Left renal pelvis (tissue), 4 donors: ENCODE results near the gene ARHGAP45. TPM values are rescaled to one million over a fixed set of nuclear protein-coding genes. Genes with fewer than 3 reads are reported as not detected.
A peak's percentile ranks its signal among the peaks of the same experiment; 100 is the strongest.

Experiments used
- DNase-seq, 4 donors: peaks; one replicate each; pipeline ENCODE4 v3.0.0-alpha.2; 2013; ENCODE audit warnings: low read depth in 4 of 4, low spot score in 3 of 4
- polyA plus RNA-seq, 4 donors: library from polyadenylated mRNA; unstranded; fragments of 120-200 nt; gene quantifications; one replicate each; pipeline ENCODE4 v1.2.1, GENCODE V29; 2013; ENCODE audit not compliant: insufficient read length in 4 of 4

Gene ARHGAP45
- polyA plus RNA-seq, 4 donors: 8.2 to 14.4 (median 8.9) TPM

DNA sequence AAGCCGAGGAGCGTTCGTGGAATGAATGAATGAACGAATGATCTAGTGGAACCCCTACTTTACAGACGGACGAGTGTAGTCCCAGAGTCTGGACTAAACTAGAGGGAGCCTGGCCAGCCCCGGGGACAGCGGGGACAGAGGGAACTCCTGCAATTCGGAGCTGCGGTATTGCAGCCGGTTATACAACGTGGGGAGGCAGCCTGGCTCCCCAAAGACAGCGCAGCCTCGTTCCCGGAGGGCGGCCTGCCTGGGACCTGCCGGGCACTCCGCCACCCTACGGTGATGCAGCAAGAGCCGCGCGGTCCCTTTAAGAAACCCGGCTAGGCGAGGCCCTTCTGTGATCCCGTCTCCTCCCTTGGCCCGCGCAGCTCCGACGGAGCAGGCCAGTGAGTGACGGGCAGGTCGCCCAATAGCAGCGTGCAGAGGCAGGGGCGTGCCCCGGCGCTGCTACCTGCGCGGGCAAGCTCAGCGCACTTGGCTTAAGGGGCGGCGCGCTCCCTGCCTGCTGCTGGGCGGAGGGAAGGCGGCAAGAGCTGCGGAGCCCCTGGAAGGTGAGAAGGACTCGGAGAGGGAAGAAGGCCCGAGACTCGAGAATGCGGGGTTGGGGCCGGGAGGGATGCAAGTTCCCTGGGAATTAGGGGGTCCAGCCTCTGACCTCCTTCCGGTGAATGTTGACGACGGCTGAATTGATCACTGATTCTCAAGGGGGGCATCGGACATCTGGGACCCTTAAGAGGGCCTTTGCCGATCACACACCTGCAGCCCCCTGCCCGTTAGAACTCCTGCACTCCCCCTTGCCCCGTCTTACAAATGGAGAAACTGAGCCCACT, 27.1 kb upstream of the ARHGAP45 start, which contains the start of gene ABCA7:
TSS of gene ABCA7 (plus strand) at position 462 of the 830 bp plus-strand sequence. CDS start 1,255 bp downstream, outside the sequence.
- DNase-seq: peak; percentile 91 to 96 (median 94)

DNA sequence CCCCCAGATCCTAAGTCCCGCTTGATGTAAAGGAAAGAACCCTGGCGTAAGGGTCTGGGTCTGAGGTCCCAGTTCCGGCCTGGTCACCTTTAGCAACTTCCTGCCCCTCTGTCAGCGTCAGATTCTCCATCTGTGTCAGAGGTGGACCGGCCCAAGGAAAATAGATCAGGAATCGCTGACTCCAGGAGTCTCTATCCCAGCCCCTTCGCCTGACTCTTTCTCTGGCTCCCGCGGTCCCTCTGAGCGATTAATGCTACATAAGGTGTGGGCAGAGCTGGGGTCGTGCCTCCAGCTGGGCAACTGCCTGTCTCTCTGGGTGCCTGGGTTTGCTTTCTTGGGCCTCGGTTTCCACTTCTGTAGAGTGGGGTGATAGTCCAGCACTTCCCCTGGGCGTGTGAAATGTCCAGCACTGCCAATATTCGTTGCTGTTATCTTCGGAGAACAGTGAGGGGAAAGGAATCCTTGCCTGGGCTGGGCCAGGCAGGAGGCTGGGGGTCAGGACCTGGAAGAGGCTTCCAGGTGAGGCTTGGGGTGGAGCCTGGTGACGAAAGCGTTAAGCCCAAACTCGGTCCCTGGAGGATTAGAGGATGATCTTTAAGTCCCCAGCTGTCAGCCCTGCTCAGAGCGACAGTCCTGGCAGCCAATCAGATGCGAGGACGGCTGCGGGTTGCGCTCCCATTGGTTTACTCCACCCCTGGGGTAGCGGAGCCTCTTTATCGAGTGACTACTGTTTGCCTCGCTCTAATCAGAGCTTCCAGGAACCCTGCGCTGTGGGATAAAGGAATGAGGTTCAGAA, 26.3 kb upstream of the ARHGAP45 start:
- DNase-seq: peak in 3 of 4 donors; percentile 67 to 81 (median 70)

DNA sequence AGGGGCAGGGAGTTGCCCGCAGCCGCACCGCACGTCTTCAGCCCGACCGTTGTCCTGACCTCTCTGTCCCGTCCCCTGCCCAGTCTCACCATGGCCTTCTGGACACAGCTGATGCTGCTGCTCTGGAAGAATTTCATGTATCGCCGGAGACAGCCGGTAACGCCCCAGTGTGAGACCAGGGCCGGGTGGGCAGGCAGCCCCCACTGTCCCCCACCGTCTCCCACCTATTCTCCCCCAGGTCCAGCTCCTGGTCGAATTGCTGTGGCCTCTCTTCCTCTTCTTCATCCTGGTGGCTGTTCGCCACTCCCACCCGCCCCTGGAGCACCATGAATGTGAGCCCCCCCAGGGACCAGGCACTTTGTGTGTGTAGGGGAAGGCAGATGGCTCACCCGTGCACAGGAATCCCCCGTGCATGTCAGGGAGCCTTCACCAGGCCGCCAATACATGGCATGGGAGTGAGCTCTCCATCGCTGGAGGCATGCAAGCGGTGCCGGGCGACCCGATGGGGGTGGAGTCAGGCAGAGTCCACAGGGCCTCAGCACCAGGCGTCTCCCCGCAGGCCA, 25.6 kb upstream of the ARHGAP45 start:
- no peak for DNase-seq

DNA sequence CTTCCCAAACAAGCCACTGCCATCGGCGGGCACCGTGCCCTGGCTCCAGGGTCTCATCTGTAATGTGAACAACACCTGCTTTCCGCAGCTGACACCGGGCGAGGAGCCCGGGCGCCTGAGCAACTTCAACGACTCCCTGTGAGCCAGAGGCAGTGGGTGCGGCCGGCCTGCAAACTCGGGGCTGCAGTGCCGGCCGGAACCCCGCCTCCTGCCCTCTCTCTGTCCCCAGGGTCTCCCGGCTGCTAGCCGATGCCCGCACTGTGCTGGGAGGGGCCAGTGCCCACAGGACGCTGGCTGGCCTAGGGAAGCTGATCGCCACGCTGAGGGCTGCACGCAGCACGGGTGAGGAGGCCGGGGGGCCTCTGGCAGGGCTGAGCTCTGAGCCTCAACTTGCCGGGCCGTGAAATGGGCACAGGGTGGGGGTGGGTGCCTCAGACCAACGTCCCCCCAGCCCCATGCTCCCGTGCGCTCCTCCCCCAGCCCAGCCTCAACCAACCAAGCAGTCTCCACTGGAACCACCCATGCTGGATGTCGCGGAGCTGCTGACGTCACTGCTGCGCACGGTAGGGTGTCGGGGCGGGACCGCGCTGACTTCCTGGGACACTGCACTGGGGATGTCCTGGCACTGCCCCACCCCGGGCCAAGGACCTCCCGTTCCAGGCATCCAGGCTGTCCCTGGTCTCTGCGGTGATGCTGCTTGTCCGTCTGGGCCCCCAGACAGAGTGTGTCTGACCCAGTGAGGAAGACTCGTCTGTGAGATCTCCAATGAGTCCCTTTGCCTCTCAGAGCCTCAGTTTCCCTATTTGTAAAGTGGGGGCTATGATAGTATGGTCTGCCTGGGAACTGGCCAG, 24.9 kb upstream of the ARHGAP45 start:
- no peak for DNase-seq

DNA sequence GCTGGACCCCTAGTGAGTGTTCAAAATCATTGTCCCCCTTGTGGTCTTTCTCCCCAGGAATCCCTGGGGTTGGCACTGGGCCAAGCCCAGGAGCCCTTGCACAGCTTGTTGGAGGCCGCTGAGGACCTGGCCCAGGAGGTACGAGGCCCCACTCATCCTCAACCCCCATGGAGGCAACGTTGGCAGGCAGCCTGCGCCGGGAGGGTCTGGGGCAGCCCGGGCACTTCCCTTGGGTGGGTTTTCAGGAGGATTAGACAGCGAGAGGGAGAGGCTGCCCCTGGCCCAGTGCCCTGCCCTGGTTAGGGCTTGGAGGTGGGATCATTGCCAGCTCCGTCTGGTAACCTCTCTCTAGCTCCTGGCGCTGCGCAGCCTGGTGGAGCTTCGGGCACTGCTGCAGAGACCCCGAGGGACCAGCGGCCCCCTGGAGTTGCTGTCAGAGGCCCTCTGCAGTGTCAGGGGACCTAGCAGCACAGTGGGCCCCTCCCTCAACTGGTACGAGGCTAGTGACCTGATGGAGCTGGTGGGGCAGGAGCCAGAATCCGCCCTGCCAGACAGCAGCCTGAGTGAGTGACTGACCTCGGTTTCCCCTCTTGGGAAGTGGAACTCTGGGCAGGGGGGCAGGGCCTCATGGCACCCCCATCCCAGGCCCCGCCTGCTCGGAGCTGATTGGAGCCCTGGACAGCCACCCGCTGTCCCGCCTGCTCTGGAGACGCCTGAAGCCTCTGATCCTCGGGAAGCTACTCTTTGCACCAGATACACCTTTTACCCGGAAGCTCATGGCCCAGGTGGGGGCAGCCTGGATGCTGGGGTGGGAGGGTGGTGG, 24.1 kb upstream of the ARHGAP45 start:
- no peak for DNase-seq

DNA sequence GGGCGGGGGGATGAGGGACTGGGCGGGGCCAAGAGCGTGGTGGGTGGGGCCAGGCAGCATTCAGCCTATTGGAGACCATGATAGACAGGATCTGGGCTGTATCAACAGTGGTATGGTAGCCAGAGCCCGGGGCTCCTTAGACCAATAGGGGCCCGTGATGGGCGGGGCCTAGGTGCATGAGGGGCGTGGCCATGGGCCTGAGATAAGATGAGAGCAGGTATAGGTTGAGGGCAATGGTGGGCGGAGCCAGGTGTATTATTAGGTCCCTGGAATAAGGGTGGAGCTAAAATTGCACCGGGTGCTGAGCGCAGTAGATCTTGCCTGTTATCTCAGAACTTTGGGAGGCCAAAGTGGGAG, 21.7 kb upstream of the ARHGAP45 start:
- no peak for DNase-seq

DNA sequence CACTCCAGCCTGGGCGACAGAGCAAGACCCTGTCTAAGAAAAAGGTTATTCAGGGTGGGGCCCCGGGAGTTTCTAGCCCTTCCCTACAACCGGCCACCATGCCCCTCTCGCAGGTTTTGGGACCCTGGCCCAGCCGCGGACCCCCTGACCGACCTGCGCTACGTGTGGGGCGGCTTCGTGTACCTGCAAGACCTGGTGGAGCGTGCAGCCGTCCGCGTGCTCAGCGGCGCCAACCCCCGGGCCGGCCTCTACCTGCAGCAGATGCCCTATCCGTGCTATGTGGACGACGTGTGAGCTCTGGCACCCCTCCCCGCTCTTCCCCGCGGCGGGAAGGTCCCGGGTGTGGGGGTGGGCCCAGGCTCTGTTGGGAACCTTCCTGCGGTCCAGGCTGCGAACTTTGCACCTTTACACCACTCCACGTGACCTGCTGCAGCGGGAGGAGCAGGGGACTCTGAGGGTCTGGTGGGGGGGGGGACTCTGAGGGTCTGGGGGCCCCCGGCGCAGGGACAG, 20.8 kb upstream of the ARHGAP45 start:
- DNase-seq: no peak

DNA sequence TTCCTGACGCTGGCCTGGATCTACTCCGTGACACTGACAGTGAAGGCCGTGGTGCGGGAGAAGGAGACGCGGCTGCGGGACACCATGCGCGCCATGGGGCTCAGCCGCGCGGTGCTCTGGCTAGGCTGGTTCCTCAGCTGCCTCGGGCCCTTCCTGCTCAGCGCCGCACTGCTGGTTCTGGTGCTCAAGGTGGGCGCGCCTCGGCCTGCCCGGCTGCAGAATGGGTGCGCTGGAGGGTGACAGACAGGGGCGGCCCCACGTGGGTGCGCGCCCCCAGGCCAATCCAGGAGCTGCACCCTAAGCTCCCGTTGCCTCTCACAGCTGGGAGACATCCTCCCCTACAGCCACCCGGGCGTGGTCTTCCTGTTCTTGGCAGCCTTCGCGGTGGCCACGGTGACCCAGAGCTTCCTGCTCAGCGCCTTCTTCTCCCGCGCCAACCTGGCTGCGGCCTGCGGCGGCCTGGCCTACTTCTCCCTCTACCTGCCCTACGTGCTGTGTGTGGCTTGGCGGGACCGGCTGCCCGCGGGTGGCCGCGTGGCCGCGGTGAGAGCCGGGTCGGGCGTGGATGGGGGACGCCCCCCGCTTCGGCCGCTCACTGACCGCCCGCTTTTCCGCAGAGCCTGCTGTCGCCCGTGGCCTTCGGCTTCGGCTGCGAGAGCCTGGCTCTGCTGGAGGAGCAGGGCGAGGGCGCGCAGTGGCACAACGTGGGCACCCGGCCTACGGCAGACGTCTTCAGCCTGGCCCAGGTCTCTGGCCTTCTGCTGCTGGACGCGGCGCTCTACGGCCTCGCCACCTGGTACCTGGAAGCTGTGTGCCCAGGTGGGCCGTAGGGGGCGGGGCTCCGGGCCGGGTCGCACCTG, 19.9 kb upstream of the ARHGAP45 start:
- no peak for DNase-seq

DNA sequence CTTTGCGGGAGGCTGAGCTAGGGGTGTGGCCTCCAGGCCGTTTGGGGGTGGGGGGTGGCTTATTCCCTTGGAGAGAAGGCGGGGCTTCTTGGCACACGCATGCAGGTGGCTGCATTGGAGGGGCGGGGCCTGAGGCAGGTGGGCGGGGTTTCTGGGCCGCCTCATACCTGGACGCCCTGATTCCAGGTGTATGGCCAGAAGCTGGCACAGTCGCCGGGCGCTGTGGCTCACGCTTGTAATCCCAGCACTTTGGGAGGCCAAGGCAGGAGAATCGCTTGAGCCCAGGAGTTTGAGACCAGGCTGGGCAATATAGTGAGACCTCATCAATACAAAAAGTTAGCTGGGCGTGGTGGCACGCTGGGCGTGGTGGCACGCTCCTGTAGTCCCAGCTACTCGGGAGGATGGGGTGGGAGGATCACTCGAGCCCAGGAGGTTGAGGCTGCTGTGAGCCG, 19.2 kb upstream of the ARHGAP45 start:
- no peak for DNase-seq

DNA sequence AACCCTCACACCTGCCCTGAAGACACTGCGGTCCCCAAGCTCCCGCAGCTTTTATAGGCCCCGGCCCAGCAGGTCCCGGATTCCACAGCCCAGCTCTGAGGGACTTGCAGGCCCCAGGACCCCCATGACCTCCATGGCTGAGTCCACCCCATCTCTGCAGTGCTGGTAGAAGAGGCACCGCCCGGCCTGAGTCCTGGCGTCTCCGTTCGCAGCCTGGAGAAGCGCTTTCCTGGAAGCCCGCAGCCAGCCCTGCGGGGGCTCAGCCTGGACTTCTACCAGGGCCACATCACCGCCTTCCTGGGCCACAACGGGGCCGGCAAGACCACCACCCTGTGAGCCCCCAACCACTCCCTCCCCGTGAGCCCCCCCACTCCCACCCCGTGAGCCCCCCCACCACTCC, 17.9 kb upstream of the ARHGAP45 start:
- no peak for DNase-seq

DNA sequence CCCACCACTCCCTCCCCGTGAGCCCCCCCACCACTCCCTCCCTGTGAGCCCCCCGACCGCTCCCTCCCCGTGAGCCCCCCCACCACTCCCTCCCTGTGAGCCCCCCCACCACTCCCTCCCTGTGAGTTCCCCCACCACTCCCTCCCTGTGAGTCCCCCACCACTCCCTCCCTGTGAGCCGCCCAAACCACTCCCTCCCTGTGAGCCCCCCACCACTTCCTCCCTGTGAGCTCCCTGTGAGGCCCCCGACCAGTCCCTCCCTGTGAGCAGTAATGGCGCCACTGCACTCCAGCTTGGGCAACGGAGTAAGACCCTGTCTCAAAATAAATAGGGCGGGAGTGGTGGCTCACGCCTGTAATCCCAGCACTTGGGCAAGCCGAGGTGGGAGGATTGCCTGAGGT, 17.2 kb upstream of the ARHGAP45 start:
- DNase-seq: no peak

DNA sequence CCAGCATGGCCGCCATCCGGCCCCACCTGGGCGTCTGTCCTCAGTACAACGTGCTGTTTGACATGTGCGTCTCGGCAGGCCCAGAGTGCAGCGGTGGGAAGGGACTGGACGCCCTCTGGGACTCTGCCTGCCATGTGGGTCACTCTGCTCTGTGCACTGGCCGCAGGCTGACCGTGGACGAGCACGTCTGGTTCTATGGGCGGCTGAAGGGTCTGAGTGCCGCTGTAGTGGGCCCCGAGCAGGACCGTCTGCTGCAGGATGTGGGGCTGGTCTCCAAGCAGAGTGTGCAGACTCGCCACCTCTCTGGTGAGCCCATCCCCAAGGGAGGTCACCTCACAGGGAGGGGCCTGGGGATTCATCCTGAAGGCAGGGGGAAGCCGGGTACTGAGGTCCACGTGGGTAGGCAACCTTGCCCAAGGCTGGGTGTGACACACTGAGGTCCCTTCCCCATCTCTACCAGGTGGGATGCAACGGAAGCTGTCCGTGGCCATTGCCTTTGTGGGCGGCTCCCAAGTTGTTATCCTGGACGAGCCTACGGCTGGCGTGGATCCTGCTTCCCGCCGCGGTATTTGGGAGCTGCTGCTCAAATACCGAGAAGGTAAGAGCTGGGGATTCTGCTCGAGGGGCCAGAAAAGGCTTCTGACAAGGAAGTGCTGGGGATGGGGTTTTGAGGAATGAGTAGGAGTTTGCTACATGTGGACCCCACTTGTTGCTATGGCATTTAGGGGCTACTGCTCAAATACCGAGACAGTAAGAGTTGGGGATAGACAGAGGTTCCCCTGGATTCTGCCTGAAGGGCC, 15.8 kb upstream of the ARHGAP45 start:
- DNase-seq: no peak

DNA sequence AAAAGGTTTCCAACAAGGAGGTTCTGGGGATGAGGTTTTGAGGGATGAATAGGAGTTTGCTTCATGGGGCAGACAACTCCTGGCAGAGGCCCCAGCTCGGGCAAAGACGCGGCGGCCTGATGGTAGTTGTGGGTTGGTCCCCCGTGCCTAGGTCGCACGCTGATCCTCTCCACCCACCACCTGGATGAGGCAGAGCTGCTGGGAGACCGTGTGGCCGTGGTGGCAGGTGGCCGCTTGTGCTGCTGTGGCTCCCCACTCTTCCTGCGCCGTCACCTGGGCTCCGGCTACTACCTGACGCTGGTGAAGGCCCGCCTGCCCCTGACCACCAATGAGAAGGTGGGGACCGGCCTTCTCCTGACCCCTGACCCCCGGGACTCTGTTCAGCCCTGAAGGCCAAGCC, 15.2 kb upstream of the ARHGAP45 start:
- no peak for DNase-seq

DNA sequence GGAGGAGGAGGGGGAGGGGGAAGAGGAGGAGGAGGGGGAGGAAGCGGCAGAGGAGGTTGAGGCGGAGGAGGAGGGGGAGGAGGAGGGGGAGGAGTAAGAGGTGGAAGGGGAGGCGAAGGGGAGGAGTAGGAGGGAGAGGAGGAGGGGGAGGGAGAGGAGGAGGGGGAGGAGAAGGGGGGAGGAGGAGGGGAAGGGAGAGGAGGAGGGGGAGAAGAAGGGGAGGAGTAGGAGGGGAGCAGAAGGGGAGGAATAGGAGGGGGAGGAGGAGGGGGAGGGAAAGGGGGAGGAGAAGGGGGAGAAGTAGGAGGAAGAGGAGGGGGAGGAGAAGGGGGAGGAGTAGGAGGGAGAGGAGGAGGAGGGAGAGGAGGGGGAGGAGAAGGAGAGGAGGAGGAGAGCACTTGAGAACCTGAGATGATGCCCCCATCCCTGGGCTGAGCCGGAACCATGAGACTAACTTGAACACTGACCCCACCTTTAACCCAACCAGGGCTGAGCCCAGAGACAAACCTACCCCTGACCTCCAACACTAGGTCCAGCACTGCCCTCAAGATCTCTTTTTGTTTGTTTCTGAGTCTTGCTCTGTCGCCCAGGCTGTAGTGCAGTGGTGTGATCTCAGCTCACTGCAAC, 14.5 kb upstream of the ARHGAP45 start:
- no peak for DNase-seq

DNA sequence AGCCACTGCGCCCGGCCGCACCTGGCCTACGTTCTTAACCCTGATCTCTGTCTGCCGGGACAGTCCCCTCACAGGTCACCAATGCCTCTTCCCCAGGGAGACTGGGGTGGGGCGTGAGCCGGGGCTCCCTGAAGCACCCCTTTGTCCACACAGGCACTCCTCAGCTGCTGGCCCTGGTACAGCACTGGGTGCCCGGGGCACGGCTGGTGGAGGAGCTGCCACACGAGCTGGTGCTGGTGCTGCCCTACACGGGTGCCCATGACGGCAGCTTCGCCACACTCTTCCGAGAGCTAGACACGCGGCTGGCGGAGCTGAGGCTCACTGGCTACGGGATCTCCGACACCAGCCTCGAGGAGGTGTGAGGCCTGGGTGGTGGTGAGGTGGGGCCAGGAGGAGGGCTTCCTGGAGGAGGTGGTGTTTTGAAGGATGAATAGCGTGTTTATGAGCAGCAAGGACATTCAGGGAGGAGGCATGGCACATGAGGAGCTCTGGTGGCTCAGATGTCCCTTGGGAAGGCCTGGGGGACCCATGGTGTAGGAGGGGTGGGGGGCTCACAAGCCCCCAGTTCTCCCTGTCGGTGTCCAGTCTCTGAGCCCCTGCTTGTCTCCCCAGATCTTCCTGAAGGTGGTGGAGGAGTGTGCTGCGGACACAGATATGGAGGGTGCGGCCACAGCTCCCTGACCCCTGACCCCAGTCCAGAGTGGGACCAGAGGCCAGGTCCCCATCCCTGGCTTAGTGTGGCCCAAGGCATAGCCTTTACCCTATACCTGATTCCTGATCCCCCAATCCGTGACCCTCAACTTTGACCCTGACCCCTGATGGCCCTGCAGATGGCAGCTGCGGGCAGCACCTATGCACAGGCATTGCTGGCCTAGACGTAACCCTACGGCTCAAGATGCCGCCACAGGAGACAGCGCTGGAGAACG, 13.5 kb upstream of the ARHGAP45 start:
- no peak for DNase-seq
